T-helper 1 cell treated with Interleukin-12 subunit alpha and Interleukin-12 subunit beta and Interleukin-4 antibody, amounts not matched to agents 30 μg/mL and 1 μg/mL, for 36 hours (primary cell): ENCODE data around the gene HNRNPUL1.

Experiments used
- H3K27ac Mint-ChIP-seq: one replicate; pipeline ENCODE4 v1.8.0; 2021; ENCODE audit warnings: mild to moderate bottlenecking, mixed read lengths
- H3K27me3 Mint-ChIP-seq: one replicate; pipeline ENCODE4 v1.8.0; 2021; ENCODE audit warnings: low read depth, mixed read lengths
- H3K36me3 Mint-ChIP-seq: one replicate; pipeline ENCODE4 v1.8.0; 2021; ENCODE audit warnings: low read depth, mixed read lengths
- H3K4me1 Mint-ChIP-seq: one replicate; pipeline ENCODE4 v1.8.0; 2021; ENCODE audit warnings: low read depth, mixed read lengths
- H3K4me3 Mint-ChIP-seq: one replicate; pipeline ENCODE4 v1.8.0; 2021; ENCODE audit warnings: mild to moderate bottlenecking, moderate library complexity, mixed read lengths
- H3K9me3 Mint-ChIP-seq: one replicate; pipeline ENCODE4 v1.8.0; 2021; ENCODE audit warnings: mixed read lengths

Gene HNRNPUL1

DNA sequence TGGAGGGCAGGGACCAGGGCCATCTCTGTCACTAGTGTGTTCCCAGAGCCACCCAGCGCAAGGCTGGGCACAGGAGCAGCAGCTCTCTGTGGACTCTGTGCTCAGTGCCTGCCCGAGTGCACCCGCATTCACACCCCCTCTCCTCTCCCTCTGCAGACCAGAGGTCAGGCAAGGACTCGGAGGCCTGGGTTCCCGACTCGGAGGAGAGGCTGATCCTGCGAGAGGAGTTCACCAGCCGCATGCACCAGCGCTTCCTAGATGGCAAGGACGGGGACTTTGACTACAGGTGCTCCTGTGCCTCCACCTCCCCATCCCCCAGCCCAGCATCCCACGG lies 56.0 kb downstream of the HNRNPUL1 start:
- H3K4me1 Mint-ChIP-seq = peaks cover 16% of the 10 kb centered on the region
- H3K9me3 Mint-ChIP-seq = no peaks in the 10 kb centered on the region
- no peaks in the 10 kb centered on the region for H3K27me3 Mint-ChIP-seq
- H3K4me3 Mint-ChIP-seq = no peak overlapping the region
- H3K27ac Mint-ChIP-seq = no peak overlapping the region
- peaks cover 48% of the 10 kb centered on the region for H3K36me3 Mint-ChIP-seq

DNA sequence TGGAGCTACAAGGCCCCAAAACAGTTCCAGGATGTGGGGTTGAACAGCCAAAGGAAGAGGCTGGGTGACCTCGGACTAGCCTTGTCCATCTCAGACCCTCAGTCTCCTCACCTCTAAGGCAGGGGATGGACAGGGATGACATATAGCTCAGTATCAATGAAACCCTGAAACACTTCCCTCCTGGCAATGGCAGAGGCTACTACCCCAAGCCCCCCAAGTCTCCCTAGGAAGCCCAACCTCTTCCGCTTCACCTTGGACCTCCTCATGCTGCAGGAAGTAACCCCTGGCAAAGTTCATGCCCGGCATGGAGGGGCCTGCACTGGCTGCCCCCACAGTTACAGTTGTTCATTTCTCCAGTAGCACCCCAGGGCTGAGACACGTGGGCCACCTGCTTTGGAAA lies 56.4 kb downstream of the HNRNPUL1 start:
- Mint-ChIP-seq H3K9me3 (no peaks in the 10 kb centered on the region), H3K4me3 (no peak overlapping the region), H3K36me3 (peaks cover 48% of the 10 kb centered on the region), H3K27ac (no peak overlapping the region), H3K27me3 (no peaks in the 10 kb centered on the region), H3K4me1 (peaks cover 19% of the 10 kb centered on the region)

- Mint-ChIP-seq H3K9me3 (no peaks in the 10 kb centered on the region), H3K27me3 (no peaks in the 10 kb centered on the region)
Observed at GRCh38 chr19:41321204-41321599, 57.0 kb downstream of the HNRNPUL1 start.

GRCh38 chr19:41321600-41322270 lies 57.6 kb downstream of the HNRNPUL1 start:
- H3K27ac Mint-ChIP-seq = no peak overlapping the region

More at GRCh38 chr19:41321204-41321599, 57.0 kb downstream of the HNRNPUL1 start:
- H3K36me3 Mint-ChIP-seq = peaks cover 47% of the 10 kb centered on the region
- no peak overlapping the region for H3K27ac Mint-ChIP-seq
- peaks cover 21% of the 10 kb centered on the region for H3K4me1 Mint-ChIP-seq
- H3K4me3 Mint-ChIP-seq = no peak overlapping the region

DNA sequence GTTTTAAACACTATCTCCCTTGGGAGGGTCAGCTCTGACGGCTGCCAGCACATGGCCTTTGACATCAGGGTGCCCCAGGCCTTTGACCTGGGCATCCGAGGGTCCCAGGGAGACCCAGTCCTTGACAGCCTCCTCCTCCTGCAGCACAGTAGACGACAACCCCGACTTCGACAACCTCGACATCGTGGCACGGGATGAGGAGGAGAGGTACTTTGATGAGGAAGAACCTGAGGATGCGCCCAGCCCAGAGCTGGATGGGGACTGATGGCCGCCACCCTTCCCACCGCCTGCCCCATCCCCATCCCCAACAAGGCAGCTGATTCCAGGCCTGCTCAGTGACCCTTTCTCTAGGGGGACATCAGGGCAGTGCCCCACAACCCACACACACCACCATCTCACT lies 58.3 kb downstream of the HNRNPUL1 start:
- H3K27ac Mint-ChIP-seq = peak overlapping the region; percentile 59
- H3K4me1 Mint-ChIP-seq = peaks cover 26% of the 10 kb centered on the region
- no peak overlapping the region for H3K4me3 Mint-ChIP-seq
- peaks cover 42% of the 10 kb centered on the region for H3K36me3 Mint-ChIP-seq
- no peaks in the 10 kb centered on the region for H3K9me3 Mint-ChIP-seq
- no peaks in the 10 kb centered on the region for H3K27me3 Mint-ChIP-seq

More at GRCh38 chr19:41321600-41322270, 57.6 kb downstream of the HNRNPUL1 start:
- peaks cover 26% of the 10 kb centered on the region for H3K4me1 Mint-ChIP-seq
- no peak overlapping the region for H3K4me3 Mint-ChIP-seq
- no peaks in the 10 kb centered on the region for H3K27me3 Mint-ChIP-seq
- H3K9me3 Mint-ChIP-seq = no peaks in the 10 kb centered on the region
- H3K36me3 Mint-ChIP-seq = peaks cover 45% of the 10 kb centered on the region

DNA sequence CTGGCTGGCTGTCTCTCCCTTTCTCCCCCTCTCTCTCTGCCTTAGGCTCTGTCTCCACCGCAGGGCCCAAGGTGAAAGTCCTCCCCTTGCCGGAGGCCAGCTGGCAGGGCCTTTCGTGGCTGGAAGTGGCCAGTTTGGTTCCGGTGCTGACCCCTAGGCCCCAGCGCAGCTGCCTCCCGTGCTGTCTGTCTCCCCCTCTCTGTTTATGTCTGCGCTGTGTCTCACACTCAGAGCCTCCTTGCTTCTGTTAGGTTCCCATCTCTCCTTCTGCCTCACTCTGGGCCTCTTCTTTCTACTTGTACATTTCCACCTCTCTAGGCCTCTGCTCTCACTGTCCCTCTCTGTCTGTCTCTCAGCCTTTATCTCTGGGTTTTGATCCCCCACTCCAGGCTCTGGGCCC lies 58.9 kb downstream of the HNRNPUL1 start:
- Mint-ChIP-seq H3K27ac (peak overlapping the region; percentile 59), H3K4me3 (no peak overlapping the region), H3K4me1 (peaks cover 29% of the 10 kb centered on the region), H3K36me3 (peaks cover 40% of the 10 kb centered on the region), H3K9me3 (no peaks in the 10 kb centered on the region), H3K27me3 (no peaks in the 10 kb centered on the region)

GRCh38 chr19:41323430-41324125 lies 59.4 kb downstream of the HNRNPUL1 start:
- H3K36me3 Mint-ChIP-seq = peaks cover 40% of the 10 kb centered on the region
- peaks cover 34% of the 10 kb centered on the region for H3K4me1 Mint-ChIP-seq
- H3K9me3 Mint-ChIP-seq = no peaks in the 10 kb centered on the region
- peak overlapping the region; percentile 21 for H3K27ac Mint-ChIP-seq
- H3K4me3 Mint-ChIP-seq = no peak overlapping the region
- no peaks in the 10 kb centered on the region for H3K27me3 Mint-ChIP-seq

DNA sequence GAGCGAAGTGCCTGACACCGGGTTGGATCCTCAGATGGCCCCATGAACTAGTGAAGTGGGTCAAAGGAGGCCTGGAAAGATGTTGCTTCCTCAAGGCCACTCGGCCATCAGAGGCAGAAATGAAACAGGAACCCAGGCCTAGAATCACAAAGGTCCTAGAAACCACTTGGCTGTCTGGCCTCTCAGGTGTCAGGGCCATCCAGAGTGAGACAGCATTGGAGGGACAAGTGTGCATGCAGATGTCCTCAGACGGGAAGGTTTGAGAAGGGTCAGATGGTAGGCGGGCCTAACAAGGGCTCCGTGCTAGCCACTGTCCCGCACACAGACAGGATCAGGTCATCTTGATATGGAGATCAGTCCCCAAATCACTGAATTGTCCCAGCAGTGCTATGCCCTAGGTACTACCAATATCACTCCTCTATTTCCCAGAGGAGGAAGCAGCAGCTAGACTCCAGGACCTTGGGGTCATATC lies 60.1 kb downstream of the HNRNPUL1 start:
- no peak overlapping the region for H3K4me3 Mint-ChIP-seq

GRCh38 chr19:41324921-41325639 lies 60.9 kb downstream of the HNRNPUL1 start:
- Mint-ChIP-seq H3K9me3 (no peaks in the 10 kb centered on the region), H3K27ac (peak overlapping the region; percentile 67), H3K27me3 (no peaks in the 10 kb centered on the region), H3K36me3 (peaks cover 42% of the 10 kb centered on the region), H3K4me1 (peaks cover 41% of the 10 kb centered on the region), H3K4me3 (peak overlapping the region; percentile 18)

More for the DNA sequence above, 60.1 kb downstream of the HNRNPUL1 start:
- H3K4me1 Mint-ChIP-seq = peaks cover 41% of the 10 kb centered on the region
- no peaks in the 10 kb centered on the region for H3K27me3 Mint-ChIP-seq
- H3K27ac Mint-ChIP-seq = peak overlapping the region; percentile 58
- H3K36me3 Mint-ChIP-seq = peaks cover 44% of the 10 kb centered on the region
- no peaks in the 10 kb centered on the region for H3K9me3 Mint-ChIP-seq

DNA sequence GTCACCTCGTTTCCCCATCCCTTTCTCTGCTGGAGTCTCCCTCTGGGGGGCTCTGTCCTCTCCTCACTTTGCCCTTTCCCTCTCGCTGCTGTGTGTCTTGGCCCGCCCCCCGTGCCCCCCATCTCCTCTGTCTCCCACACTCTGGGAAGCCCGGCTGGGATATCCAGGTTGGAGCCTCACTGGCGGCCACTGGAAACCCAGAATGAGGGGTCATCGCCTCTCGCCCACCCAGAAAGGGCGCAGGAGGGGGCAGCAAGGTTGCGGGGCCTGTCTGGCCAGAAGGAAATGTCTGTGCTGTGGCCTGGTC lies 61.4 kb downstream of the HNRNPUL1 start:
- no peak overlapping the region for H3K27ac Mint-ChIP-seq
- H3K4me3 Mint-ChIP-seq = no peak overlapping the region
- no peaks in the 10 kb centered on the region for H3K27me3 Mint-ChIP-seq
- H3K4me1 Mint-ChIP-seq = peaks cover 44% of the 10 kb centered on the region
- H3K9me3 Mint-ChIP-seq = no peaks in the 10 kb centered on the region
- H3K36me3 Mint-ChIP-seq = peaks cover 45% of the 10 kb centered on the region

DNA sequence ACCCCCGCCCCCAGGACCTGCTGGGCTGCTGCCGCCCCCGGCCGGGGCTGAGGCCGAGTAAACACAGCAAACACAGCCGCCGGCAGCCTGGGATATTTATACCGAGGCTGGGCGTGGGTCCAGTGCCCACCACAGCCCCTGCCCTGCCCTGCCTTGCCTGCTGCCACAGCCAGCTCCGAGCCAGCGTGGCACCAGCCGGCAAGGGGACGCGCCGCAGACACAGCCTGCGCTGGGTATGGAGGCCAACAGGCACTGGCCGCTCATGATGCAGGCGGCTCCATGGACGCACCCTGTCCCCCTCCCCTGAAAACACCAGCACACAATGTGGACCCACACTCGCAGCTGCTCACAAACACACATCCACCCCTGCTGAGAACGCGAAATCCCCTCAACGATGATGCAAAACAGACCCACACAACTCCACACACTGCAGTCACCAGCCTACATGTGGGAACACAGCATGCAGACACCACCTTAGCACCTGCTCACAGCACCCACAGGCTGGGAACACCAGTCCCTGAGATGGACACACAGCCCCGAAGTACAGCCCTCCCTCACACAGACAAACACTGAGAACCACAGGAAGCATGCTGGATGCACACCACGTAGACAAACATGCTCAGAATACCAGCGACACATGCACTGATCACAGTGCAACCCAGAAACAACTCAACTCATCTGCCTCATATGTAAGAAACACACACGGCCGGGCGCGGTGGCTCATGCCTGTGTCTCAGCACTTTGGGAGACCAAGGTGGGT lies 62.0 kb downstream of the HNRNPUL1 start:
- peaks cover 43% of the 10 kb centered on the region for H3K36me3 Mint-ChIP-seq
- peak overlapping the region; percentile 89 for H3K27ac Mint-ChIP-seq
- peaks cover 45% of the 10 kb centered on the region for H3K4me1 Mint-ChIP-seq
- peak overlapping the region; percentile 65 for H3K4me3 Mint-ChIP-seq
- H3K27me3 Mint-ChIP-seq = no peaks in the 10 kb centered on the region
- no peaks in the 10 kb centered on the region for H3K9me3 Mint-ChIP-seq

- Mint-ChIP-seq H3K4me1 (peaks cover 52% of the 10 kb centered on the region), H3K27me3 (no peaks in the 10 kb centered on the region), H3K36me3 (peaks cover 50% of the 10 kb centered on the region)
Observed at GRCh38 chr19:41327076-41327575, 63.0 kb downstream of the HNRNPUL1 start.

GRCh38 chr19:41327576-41328156 lies 63.5 kb downstream of the HNRNPUL1 start:
- H3K4me1 Mint-ChIP-seq = peaks cover 56% of the 10 kb centered on the region
- peak overlapping the region; percentile 86 for H3K27ac Mint-ChIP-seq
- H3K9me3 Mint-ChIP-seq = no peaks in the 10 kb centered on the region
- no peaks in the 10 kb centered on the region for H3K27me3 Mint-ChIP-seq
- H3K4me3 Mint-ChIP-seq = peak overlapping the region; percentile 80
- peaks cover 53% of the 10 kb centered on the region for H3K36me3 Mint-ChIP-seq

More at GRCh38 chr19:41327076-41327575, 63.0 kb downstream of the HNRNPUL1 start:
- Mint-ChIP-seq H3K4me3 (peak overlapping the region; percentile 65), H3K9me3 (no peaks in the 10 kb centered on the region), H3K27ac (peak overlapping the region; percentile 89)
